Measurements from ENCODE around the gene DDB1.

DDB1 gene

GRCh38 chr11:61335355-61335710 lies 2.4 kb upstream of the DDB1 start:
- no peak overlapping the region for H3K4me3 ChIP-seq (ENCODE audit: low read length)
- no peak for TF ChIP-seq CTCF (conservative IDR thresholded peaks at IDR 0.05; ENCODE audit: low read length)
- no peak for DNase-seq (ENCODE audit: low read depth)

GRCh38 chr11:61334434-61335354 lies 1.8 kb upstream of the DDB1 start:
- no peak for TF ChIP-seq CTCF (conservative IDR thresholded peaks at IDR 0.05; ENCODE audit: low read length)
- no peak overlapping the region for H3K4me3 ChIP-seq (ENCODE audit: low read length)
- DNase-seq (ENCODE audit: low read depth): no peak

GRCh38 chr11:61333550-61334433 lies 887 bp upstream of the DDB1 start:
- H3K4me3 ChIP-seq (ENCODE audit: low read length): peak overlapping the region; percentile 90
- no peak for TF ChIP-seq CTCF (conservative IDR thresholded peaks at IDR 0.05; ENCODE audit: low read length)
- no peak for DNase-seq (ENCODE audit: low read depth)

- peak; percentile 41 for DNase-seq (ENCODE audit: low read depth)
- peak overlapping the region; percentile 90 for H3K4me3 ChIP-seq (ENCODE audit: low read length)
- peak; percentile 19; the same call in 1 of the 2 replicates for TF ChIP-seq CTCF (conservative IDR thresholded peaks at IDR 0.05; ENCODE audit: low read length)
Measured at GRCh38 chr11:61332281-61332796, 566 bp downstream of the DDB1 start.

GRCh38 chr11:61331651-61332050 lies 1.3 kb downstream of the DDB1 start:
- DNase-seq (ENCODE audit: low read depth): no peak
- no peak for TF ChIP-seq CTCF (conservative IDR thresholded peaks at IDR 0.05; ENCODE audit: low read length)
- peak overlapping the region; percentile 90 for H3K4me3 ChIP-seq (ENCODE audit: low read length)

DNA sequence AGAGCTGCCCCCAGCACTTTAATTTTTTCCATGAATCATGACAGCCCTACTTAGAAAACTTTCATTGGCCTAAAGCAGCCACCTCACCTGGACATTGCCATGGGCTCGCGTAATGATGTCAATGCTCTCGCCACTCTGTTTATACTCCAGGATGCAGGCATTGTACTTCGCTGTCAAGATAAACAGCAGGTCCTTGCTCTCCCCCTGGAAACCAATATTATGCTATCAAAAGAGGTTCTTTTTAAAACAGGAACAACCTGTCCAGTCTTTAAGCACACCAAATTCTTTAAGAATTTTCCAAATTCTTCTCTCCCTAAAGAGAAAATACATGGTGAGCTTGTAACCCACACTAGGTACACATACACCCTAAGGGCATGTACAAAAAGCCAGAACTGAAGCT lies 3.0 kb downstream of the DDB1 start:
- TF ChIP-seq CTCF (conservative IDR thresholded peaks at IDR 0.05; ENCODE audit: low read length): no peak
- no peak for DNase-seq (ENCODE audit: low read depth)
- H3K4me3 ChIP-seq (ENCODE audit: low read length): no peak overlapping the region

Data from AG10803 (cell line).